ENCODE results near the gene MEAF6. TPM values are rescaled to one million over a fixed set of nuclear protein-coding genes. Genes with fewer than 3 reads are reported as not detected.

MEAF6 gene
- total RNA-seq, 1 donor from 2014 or later: 61.5 TPM

DNA sequence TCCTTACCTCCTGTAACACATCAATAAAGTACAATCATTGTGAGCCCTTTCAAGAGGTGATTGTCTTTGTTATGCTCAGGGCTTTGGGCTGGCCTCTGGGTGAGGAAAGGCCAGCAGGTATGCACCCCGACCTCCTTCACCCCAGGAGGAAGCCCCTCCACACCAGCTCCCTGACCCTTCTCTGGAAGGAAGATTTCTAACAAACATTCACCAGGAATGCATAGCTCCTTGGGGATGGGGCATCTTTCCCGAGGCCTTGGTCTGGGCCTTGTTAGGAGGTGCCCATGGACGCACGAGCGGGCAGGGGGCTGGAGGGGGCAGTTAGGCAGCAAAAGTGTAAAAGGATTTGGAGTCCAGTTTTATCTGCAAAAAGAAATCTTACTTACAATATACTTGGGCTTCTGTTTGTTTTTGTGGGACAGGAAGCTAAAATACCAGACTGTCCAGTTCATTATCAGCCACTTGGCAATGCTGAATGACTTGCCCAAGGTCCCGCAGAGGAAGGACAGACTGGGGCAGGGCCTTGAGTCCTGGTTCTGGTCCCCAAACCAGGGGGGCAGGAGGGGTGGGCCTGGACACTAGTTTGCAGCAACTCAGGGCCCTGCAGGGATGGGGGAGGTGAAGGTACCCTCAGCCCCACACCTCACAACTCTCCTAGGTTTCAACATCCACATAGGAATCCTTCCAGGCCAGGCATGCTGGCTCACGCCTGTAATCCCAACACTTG lies 30.1 kb downstream of the MEAF6 start:
- no peaks in the 10 kb centered on the region for H3K4me1 Mint-ChIP-seq (ENCODE audit: low read depth, unreplicated experiment)
- no peak overlapping the region for H3K27ac Mint-ChIP-seq (ENCODE audit: unreplicated experiment)
- no peaks in the 10 kb centered on the region for H3K36me3 Mint-ChIP-seq (ENCODE audit: unreplicated experiment)
- DNase-seq: no peak
- no peaks in the 10 kb centered on the region for H3K27me3 Mint-ChIP-seq (ENCODE audit: unreplicated experiment)
- TF ChIP-seq, protein P1, sequence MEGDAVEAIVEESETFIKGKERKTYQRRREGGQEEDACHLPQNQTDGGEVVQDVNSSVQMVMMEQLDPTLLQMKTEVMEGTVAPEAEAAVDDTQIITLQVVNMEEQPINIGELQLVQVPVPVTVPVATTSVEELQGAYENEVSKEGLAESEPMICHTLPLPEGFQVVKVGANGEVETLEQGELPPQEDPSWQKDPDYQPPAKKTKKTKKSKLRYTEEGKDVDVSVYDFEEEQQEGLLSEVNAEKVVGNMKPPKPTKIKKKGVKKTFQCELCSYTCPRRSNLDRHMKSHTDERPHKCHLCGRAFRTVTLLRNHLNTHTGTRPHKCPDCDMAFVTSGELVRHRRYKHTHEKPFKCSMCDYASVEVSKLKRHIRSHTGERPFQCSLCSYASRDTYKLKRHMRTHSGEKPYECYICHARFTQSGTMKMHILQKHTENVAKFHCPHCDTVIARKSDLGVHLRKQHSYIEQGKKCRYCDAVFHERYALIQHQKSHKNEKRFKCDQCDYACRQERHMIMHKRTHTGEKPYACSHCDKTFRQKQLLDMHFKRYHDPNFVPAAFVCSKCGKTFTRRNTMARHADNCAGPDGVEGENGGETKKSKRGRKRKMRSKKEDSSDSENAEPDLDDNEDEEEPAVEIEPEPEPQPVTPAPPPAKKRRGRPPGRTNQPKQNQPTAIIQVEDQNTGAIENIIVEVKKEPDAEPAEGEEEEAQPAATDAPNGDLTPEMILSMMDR (IDR thresholded peaks at IDR 0.05; ENCODE audit: partially characterized antibody, unreplicated experiment): no peak
- H3K9me3 Mint-ChIP-seq (ENCODE audit: unreplicated experiment): no peaks in the 10 kb centered on the region
- no peak overlapping the region for H3K4me3 Mint-ChIP-seq (ENCODE audit: unreplicated experiment)

DNA sequence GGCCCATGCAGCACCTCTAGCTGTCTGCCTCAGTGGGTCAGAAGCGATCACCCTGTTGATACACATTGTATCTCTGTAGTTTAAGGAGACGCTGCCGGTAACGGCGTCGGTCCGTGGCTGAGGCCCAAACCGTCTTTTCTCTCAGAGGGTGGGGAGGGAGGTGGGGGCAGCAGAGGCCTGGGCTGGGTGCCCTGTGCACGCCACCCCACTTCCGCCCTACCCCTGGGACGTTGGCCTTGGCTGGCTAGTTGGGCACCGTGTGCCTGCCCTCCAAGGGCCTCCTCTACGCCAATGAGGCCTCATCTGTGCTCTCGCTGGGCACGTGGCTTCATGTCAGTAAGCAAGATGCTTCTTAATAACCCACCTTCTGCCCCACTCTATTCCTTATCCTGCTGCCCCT lies 30.8 kb downstream of the MEAF6 start:
- Mint-ChIP-seq H3K4me1 (ENCODE audit: low read depth, unreplicated experiment) (no peaks in the 10 kb centered on the region), H3K4me3 (ENCODE audit: unreplicated experiment) (no peak overlapping the region), H3K9me3 (ENCODE audit: unreplicated experiment) (no peaks in the 10 kb centered on the region), H3K27ac (ENCODE audit: unreplicated experiment) (no peak overlapping the region), H3K36me3 (ENCODE audit: unreplicated experiment) (no peaks in the 10 kb centered on the region), H3K27me3 (ENCODE audit: unreplicated experiment) (no peaks in the 10 kb centered on the region)
- TF ChIP-seq, protein P1 (IDR thresholded peaks at IDR 0.05; ENCODE audit: partially characterized antibody, unreplicated experiment): no peak
- no peak for DNase-seq

DNA sequence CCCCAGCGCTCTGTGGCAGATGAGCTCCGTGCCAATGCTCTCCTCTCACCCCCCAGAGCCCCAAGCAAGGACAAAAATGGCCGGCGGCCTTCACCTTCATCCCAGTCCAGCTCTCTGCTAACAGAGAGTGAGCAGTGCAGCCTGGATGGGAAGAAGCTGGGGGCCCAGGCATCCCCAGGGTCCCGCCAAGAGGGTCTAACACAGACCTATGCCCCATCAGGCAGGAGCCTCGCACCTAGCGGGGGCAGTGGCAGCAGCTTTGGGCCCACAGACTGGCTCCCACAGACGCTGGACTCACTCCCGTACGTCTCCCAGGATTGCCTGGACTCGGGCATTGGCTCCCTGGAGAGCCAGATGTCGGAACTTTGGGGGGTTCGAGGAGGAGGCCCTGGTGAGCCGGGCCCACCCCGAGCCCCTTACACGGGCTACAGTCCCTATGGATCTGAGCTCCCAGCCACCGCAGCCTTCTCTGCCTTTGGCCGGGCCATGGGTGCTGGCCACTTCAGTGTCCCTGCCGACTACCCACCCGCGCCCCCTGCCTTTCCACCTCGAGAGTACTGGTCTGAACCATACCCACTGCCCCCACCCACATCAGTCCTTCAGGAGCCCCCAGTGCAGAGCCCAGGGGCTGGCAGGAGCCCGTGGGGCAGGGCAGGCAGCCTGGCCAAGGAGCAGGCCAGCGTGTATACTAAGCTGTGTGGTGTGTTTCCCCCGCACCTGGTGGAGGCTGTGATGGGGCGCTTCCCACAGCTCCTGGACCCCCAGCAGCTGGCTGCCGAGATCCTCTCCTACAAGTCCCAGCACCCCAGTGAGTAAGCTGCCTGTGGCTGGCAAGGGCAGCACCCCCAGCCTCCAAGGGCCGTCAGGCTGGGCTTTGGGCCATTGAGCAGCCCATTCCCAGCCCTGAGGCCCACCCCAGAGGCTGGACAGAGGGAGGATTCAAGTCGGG lies 31.5 kb downstream of the MEAF6 start:
- H3K4me3 Mint-ChIP-seq (ENCODE audit: unreplicated experiment): no peak overlapping the region
- no peaks in the 10 kb centered on the region for H3K36me3 Mint-ChIP-seq (ENCODE audit: unreplicated experiment)

DNA sequence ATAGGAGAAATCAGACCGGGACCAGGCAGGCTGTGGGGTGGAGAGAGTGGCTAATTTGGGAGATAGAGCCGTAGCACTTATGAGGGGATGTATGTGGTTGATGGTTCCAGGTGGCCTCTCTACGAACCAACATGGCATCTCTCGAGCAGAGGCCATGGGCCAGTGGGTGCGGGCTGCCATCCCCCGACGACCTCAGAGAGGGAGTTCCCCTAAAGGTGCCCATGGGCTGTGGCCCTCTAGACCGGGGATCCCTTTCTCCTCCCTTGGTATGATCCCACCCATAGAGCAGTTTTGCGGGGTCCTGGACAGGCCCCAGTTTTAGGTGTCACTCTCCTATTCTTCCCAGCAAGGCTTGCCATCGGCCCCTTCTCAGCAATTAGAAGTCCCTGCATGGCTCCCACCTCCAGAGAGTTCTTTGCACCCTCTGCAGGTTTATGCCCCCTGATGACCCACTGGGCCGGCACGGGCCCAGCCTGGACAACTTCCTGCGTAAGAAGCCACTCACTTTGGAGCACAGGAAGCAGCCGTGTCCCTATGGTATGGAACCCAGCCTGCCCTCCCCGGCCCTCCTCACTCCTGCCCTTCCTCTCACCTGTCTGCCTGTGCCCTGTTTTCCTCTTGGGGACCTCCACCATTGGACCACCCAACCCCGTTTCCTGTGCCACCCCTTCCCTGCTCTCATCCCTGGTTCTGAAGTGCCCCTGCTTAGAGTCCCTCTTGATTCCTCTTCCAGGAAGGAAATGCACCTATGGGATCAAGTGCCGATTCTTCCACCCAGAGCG lies 32.4 kb downstream of the MEAF6 start:
- Mint-ChIP-seq H3K9me3 (ENCODE audit: unreplicated experiment) (no peaks in the 10 kb centered on the region), H3K4me3 (ENCODE audit: unreplicated experiment) (no peak overlapping the region), H3K36me3 (ENCODE audit: unreplicated experiment) (no peaks in the 10 kb centered on the region), H3K4me1 (ENCODE audit: low read depth, unreplicated experiment) (peaks cover 5% of the 10 kb centered on the region), H3K27me3 (ENCODE audit: unreplicated experiment) (no peaks in the 10 kb centered on the region), H3K27ac (ENCODE audit: unreplicated experiment) (no peak overlapping the region)
- TF ChIP-seq, protein P1 (IDR thresholded peaks at IDR 0.05; ENCODE audit: partially characterized antibody, unreplicated experiment): no peak
- DNase-seq: no peak

More for the DNA sequence above, 31.5 kb downstream of the MEAF6 start:
- TF ChIP-seq, protein P1 (IDR thresholded peaks at IDR 0.05; ENCODE audit: partially characterized antibody, unreplicated experiment): no peak
- H3K9me3 Mint-ChIP-seq (ENCODE audit: unreplicated experiment): no peaks in the 10 kb centered on the region
- H3K4me1 Mint-ChIP-seq (ENCODE audit: low read depth, unreplicated experiment): peaks cover under 1% of the 10 kb centered on the region
- no peak overlapping the region for H3K27ac Mint-ChIP-seq (ENCODE audit: unreplicated experiment)
- H3K27me3 Mint-ChIP-seq (ENCODE audit: unreplicated experiment): no peaks in the 10 kb centered on the region
- DNase-seq: peak; percentile 19
